Limb (tissue), 2 donors: ENCODE measurements around the gene KLC4.

Source experiments
- DNase-seq, 2 donors: peaks; one replicate each; pipeline ENCODE4 v3.0.0-alpha.2; 2016; ENCODE audit errors: extremely low spot score in 2 of 2

The KLC4 gene

DNA sequence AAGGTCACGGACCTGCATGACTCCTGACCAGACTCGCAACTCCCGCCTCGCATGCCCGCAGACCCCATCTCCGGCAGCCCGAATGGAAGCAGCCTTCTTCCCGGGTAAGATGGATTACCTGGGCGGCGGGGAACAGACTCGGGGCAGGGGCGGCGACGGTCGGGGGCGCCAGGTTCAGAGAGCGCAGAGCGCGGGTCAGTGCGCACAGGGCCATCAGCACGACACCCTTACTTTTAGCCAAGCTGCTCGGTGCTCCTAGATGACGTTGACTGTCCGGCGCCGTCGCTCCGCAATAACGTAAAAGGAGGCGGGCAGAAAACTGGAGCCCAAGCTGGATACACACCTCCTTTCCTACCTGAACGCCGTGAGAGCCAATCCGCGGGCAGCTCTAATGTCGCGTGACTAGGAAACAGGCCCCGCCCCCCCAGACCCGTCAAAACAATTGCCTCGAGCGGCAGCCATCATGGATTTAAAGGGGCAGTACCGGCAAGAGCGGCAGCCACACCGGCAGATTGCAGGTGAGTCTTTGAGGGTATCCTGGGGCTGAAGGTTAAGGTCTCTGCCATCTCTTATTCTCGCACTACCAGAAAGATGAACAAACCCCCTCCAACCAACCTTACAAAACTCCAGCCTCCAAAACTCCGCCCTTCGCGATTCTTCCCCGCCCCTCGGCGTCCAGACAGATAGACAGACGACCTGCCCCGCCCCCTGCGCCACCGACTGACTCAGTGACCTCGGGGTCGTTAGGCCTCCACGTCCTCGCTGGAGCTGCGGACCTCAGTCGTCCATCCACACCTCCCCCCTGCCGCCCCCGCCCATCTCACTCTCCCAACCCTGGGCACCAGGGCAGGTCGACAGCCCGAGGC lies at the start of gene KLC4, which contains the start of gene MRPL2:
Gene KLC4, plus strand, starts transcription at position 464 of the 866 bp plus-strand sequence. CDS start 1,705 bp downstream, outside the sequence.
Gene MRPL2, minus strand, starts transcription at position 267 of the 866 bp plus-strand sequence. Its CDS starts 53 bp downstream, at position 214.
- peak; percentile 98 to 99 for DNase-seq

DNA sequence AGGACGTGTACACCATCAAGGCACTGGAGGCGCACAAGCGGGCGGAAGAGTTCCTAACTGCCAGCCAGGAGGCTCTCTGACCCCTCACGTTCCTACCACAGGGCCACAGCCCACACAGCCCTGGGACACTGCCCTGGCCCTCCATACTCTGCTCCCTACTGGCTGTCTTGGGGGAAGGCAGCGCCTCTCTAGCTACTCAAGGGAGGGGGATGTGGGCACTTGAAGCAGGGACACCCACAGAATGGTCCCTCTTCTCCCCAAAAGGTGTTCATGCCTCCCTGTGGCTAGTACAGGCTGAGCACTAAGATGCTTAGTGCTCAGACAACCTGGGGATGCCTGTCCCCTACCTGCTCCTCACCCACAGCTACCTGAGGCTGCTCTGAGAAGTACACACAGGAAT lies 48.2 kb upstream of the KLC4 start:
- DNase-seq, result no peak

- no peak for DNase-seq
These were observed 47.1 kb upstream of the KLC4 start for GRCh38 chr6:43012364-43012763.

- DNase-seq, result no peak
These were observed 46.2 kb upstream of the KLC4 start for GRCh38 chr6:43013097-43013842.

DNA sequence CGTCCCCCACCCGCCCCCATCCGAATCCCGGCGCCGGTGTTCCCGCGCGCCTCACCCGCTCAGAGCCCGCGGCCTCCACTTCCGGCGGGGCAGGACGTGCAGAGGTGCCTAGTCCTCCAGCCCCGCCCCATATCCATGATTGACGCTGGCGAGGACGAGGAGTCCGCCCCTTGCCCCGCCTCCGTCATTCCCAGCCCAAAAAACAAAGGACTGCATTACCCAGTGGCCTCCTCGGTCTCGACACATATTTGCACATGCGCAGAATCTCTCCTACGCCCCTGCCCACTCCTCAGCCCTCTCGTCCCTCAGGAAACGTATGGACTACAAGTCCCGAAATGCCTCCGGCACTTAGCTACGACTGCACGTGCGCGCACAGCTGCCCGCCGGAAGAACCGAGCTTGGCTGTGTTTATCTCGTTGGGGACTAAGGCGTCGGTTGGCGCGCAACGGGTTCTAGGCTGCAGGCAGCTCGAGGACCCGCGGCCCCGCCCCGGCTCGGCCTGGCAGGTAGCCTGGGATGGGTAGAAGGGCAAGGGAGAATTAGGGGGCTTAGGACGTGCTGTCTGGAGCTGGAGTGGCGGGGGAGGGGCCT lies 45.5 kb upstream of the KLC4 start, which contains the start of the genes KLHDC3 and MEA1:
Gene KLHDC3, plus strand, starts transcription at position 407 of the 591 bp plus-strand sequence. CDS start 2,944 bp downstream, outside the sequence.
Gene MEA1, minus strand, starts transcription at position 104 of the 591 bp plus-strand sequence. CDS start 133 bp downstream, outside the sequence.
- peak; percentile 99 to 100 for DNase-seq

DNA sequence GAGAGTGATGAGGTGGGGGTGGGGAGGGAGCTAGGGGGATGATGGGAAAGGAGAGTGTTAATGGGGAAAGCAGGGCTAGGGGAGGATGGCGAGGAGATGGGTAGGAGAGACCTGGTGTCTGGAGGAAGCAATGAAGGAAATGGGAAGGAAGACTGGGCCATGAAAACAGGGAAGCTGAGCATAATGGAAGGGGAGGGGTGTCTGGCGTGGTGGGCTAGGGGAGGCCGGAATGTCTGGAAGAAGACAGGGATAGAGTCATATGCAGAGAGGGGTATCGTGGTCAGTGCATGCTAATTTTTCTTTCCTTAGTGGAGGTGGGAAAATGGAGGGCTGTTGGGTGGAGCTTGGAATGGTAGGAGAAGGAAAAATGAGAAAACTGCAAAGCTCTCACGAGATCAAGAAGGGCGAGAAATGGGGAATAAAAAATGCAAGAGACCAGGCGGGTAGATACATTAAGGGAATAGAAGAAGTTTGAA lies 45.0 kb upstream of the KLC4 start:
- no peak for DNase-seq

- no peak for DNase-seq
These were observed 43.1 kb upstream of the KLC4 start for GRCh38 chr6:43016176-43016942.

- no peak for DNase-seq
These were observed 42.5 kb upstream of the KLC4 start for GRCh38 chr6:43016943-43017334.

- no peak for DNase-seq
These were observed 40.3 kb upstream of the KLC4 start for GRCh38 chr6:43019152-43019551.

GRCh38 chr6:43020052-43020705 lies 39.3 kb upstream of the KLC4 start:
- no peak for DNase-seq

DNA sequence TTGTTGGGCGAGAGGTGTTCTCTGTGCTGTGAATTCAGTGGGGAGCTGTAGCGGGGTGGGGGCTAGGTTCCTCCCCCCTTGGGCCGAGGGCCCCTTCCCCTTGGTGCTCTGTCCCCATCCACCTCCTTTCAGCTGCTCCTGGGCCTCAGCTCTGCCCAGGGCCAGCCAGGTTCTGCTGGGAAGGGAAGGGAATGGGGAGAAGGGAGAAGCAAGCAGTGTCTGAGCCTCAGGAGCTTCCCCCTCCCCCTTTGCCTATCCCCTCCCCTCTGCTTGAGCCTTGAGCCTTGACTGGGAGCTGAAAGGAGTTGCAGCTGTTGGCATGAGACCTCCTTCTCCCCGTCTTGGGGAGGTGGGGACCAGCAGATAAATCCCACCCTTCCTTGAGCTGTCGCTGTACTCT lies 38.6 kb upstream of the KLC4 start:
- DNase-seq, result no peak

DNA sequence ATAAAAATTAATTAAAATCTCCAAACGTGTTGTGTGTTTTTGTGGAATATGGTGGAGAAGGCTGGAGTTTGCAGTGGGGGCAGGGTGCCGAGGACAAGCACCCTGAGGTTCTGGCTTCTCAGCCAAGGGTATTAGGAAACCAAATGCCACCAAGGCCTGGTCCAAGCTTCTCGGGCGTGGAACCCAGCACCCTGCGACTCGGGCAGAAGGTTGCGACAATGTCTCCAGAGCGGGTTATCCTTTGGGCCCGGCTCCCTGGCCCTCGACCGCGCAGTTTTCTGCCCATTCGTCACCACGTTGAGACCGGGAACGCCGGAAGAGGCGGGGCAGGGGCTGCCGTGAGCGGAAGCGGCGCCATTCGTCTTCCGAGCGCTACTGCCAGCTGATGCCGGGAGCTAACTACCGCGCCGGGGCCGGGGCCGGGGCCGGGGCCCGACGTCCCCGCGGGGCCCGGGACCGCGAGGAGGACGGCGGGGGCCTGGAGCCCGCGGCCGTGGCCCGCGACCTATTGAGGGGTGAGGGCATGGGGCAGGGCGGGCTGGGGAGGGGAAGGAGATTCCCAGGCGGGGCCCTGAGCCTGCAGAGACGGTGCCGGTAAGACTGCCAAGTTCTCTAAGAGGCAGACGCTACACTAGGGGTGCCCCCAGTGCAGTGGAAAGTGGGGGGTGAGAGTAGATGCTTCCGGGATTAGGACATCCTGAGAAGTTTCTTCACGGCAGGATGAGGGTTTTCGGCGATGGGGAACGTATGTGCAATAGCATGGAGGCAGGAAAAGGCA lies 38.0 kb upstream of the KLC4 start, which contains the start of gene RRP36:
Gene RRP36, plus strand, starts transcription at position 354 of the 778 bp plus-strand sequence. Its CDS starts 32 bp downstream, at position 386.
- DNase-seq, result peak; percentile 82 to 87

DNA sequence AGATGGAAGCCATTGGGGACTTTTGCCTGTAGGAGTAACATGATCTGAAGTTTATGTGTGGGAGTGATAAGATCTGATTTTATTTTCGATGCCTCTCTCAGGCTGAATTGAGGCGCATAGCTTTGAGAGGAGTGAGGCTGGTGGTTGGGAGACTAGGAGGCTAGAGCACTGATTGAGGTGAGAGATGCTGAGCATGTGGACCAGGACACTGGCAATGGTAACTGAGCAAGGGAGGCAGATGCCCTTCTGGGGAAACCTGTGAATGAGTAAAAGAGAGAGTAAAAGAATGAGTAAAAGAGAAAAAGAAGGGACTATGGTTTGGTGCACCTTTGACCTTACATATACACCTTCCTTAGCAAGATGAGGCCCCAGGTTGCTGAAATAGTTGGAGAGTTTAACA lies 35.0 kb upstream of the KLC4 start:
- no peak for DNase-seq

GRCh38 chr6:43026365-43026764 lies 33.1 kb upstream of the KLC4 start:
- no peak for DNase-seq

- no peak for DNase-seq
These were observed 30.3 kb upstream of the KLC4 start for GRCh38 chr6:43029120-43029519.

DNA sequence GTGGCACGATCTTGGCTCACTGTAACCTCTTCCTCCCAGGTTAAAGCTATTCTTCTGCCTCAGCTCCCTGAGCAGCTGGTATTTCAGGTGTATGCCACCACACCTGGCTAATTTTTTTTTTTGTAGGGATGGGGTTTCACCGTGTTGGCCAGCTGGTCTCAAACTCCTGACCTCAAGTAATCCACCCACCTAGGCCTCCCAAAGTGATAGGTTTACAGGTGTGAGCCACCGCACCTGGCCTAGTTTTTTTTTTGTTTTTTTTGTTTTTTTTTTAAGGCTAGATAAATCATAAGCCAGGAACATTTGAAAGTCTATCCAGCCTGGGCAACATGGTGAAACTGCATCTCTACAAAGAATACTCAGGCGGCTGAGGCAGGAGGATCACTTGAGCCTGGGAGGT lies 27.1 kb upstream of the KLC4 start:
- DNase-seq, result no peak

GRCh38 chr6:43033496-43034189 lies 25.8 kb upstream of the KLC4 start:
- no peak for DNase-seq

DNA sequence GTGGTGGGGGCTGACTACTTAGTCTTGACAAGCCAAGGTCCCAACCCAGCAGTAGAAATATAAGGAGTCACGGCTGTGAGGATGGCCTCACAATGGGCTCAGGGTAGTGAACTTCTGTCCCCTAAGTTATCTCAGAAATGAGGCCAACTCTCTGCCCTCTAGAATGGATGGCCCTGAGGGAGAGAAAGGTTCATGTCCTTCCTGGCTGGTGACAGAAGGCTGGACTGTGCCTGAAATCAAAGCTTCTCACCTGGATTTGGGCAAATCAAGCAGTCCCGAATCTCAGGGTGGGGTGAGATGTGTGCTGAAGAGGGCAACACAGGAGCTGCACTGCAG lies 25.3 kb upstream of the KLC4 start:
- no peak for DNase-seq
